Measurements from ENCODE around the gene MAPKAP1.

DNA sequence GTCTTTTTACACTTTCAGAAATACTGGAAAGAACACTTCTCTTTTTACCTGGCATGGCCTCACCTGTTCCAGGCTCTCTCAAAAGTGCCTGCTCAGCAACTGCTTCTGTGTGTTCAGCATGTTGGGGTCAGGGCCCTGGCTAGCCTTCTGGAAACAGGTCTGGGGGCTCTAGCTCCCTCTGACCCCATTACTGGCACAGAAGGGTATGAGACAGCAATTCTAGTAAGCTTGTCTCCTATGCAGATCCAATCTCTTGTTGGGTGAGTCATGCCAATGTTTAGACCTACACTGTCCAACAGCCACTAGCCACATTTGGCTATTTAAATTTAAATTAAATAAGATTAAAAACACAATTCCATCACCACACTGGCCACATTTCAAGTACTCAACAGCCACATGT is 80.8 kb downstream of the MAPKAP1 start:
- TF ChIP-seq, protein P1, sequence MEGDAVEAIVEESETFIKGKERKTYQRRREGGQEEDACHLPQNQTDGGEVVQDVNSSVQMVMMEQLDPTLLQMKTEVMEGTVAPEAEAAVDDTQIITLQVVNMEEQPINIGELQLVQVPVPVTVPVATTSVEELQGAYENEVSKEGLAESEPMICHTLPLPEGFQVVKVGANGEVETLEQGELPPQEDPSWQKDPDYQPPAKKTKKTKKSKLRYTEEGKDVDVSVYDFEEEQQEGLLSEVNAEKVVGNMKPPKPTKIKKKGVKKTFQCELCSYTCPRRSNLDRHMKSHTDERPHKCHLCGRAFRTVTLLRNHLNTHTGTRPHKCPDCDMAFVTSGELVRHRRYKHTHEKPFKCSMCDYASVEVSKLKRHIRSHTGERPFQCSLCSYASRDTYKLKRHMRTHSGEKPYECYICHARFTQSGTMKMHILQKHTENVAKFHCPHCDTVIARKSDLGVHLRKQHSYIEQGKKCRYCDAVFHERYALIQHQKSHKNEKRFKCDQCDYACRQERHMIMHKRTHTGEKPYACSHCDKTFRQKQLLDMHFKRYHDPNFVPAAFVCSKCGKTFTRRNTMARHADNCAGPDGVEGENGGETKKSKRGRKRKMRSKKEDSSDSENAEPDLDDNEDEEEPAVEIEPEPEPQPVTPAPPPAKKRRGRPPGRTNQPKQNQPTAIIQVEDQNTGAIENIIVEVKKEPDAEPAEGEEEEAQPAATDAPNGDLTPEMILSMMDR (IDR thresholded peaks at IDR 0.05; ENCODE audit: insufficient read depth, low read length, poor library complexity, severe bottlenecking): no peak
- no peak for TF ChIP-seq EZH2phosphoT487 (conservative IDR thresholded peaks at IDR 0.05; ENCODE audit: low read length)
